ENCODE data around the gene IPPK.

Gene IPPK

DNA sequence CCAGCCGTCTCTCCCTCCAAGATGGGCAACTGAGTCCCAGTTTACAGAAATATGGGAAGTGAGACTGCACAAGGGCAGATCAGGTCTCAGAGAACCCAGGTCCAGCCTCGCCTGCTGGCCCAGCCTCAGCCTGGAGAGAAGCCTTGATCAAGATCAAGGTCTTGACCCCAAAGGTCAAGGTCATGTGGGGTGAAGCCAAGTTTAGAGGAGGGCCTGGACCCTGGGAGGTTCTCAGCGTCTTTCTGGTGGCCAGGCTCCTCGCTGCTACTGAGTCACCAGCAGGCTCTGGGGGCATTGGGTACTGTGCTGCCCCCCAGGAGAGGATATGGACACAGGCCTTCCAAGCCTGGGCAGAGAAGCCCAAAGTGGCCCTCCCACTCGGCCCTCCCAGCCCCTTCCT is 8.8 kb downstream of the IPPK start:
- H3K27ac ChIP-seq = peak overlapping the region in 10 of 21 experiments; percentile 1 to 67 (median 43)
- H3K4me3 ChIP-seq = no peak overlapping the region

DNA sequence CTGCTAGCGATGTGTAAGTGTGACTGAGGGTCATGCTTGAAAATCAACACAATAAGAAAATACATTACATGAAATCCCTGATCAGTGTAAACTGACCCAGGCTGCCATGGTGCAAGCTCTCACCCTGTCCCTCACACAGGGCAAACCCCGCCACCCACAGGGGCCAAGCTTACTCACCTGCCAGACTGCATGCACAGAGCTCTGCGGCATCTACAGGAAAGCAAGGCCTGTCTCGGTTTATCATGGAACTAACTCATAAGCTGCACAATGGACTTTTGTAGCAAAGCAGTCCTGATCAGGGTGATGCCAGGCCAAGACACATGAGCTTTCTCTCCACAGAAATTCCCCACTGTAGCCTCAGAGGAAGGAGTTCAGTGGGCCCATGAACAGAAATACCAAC is 9.7 kb downstream of the IPPK start:
- Histone ChIP-seq H3K4me3 (no peak overlapping the region), H3K27ac (peak overlapping the region in 8 of 21 experiments; percentile 12 to 67 (median 24))

DNA sequence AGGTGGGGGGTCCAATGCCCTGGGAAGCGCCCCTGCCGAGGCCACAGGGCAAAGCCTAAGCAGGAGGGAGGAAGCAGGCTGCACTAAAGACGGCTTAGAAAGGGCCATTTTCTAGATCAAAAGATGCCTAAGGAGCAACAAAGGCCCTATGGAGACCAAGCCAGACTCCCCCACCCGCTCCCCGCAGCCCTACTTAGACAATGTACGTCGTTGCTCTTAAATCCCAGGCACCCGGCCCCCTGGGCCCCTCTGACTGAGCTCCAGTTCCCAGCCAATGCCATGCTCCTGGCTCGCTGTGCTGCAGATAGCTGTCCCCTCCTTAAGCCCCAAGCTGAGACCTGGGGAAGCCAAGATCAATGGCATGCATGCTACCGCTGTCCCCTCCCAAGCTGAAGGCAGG is 10.3 kb downstream of the IPPK start:
- Histone ChIP-seq H3K4me3 (no peak overlapping the region), H3K27ac (peak overlapping the region in 7 of 21 experiments; percentile 7 to 47 (median 20))

DNA sequence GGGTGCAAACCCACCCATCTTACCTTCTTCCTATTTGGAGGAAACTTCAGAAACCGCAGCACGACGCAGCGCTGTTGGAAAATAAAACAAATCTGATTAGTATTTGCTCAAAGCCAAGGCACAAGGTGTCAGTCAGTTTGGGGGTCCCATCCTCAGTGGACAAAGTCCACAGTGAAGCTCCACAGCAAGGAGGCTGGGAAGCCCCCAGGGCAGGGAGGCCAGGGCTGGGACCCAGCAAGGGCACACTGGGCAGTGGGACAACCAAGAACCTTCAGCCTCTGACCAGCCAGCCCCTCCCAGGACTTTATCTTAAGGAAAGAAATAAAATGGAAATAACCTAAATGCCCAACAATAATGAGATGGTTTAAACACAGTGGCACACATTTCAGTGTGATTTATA is 11.3 kb downstream of the IPPK start:
- Histone ChIP-seq H3K4me3 (no peak overlapping the region), H3K27ac (peak overlapping the region in 8 of 21 experiments; percentile 17 to 93 (median 83))

DNA sequence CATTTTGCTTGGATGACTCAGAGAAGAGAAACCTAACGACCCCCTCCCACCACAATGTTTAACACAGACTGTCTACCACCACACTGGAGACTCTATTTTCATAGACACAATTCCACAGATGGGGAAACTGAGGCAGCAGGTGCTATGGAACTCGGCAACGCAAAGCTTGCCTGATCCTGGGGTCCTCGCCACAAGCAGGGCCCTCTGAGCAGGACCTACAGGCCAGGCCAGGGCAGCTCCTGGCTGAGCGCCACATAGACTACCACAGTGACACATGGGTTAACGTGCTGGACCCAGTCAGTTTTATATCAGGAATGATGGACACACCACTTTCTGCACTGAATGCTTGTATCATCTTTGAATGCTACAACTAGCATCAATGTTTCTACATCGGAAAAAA is 11.8 kb downstream of the IPPK start:
- H3K27ac ChIP-seq = peak overlapping the region in 14 of 21 experiments; percentile 30 to 93 (median 83)

DNA sequence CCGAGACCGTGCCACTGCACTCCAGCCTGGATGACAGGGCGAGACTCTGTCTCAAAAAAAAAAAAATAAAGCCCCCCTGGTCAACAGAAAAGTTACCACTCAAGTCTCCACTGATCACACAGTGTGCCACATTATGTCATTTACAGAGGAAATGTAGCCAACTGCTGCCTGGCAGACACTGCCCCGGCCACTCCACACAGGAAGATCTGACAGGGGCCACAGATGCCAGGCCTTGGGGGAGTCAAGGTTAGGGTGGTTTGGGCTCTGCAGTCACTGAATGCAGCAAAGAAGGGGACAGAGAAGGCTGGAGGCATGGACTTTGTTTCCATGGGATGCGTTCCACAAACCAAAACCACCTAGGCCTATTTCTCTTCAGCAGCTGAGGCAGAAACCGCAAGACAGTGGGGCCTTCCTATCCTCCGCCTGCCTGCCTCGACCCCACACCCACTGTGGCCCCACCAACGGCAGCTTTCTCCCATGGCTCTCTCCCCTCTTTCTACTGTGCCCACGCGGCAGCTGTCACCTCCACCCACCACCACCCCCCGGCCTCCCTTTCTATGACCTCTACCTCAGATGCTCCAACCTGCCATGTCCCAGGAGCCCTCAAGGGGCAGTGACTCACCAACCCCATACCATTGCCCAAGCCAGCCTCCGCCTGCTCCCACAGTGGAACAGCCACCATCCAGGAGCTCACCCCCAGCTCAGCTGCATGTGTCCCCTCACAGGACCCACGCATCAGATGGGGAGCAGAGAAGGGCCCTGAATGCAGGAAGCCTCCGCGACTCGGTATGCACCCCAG is 12.4 kb downstream of the IPPK start:
- peak overlapping the region in 16 of 21 experiments; percentile 37 to 93 (median 86) for H3K27ac ChIP-seq
- H3K4me3 ChIP-seq = no peak overlapping the region

More for the DNA sequence above, 11.8 kb downstream of the IPPK start:
- H3K4me3 ChIP-seq = no peak overlapping the region

DNA sequence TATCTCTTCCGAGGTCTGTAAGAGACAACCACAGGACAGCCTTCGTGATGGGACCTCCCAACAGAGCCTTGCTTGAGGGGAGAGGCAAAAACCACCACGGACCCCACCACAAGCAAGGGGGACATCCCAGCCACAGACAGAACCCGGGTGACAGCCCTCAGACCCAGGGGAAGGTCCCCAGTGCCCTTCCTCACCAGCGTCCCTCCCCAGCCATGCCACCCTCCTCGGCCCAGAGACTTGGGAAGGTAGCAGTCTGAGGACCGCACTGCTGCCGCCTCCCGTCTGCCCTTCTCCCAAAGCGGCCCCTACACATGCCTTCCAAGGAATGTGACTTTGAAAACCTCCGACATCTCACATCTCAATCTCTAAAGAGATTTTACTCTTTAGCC is 13.4 kb downstream of the IPPK start:
- no peak overlapping the region for H3K4me3 ChIP-seq
- H3K27ac ChIP-seq = peak overlapping the region in 20 of 21 experiments; percentile 34 to 93 (median 85)

DNA sequence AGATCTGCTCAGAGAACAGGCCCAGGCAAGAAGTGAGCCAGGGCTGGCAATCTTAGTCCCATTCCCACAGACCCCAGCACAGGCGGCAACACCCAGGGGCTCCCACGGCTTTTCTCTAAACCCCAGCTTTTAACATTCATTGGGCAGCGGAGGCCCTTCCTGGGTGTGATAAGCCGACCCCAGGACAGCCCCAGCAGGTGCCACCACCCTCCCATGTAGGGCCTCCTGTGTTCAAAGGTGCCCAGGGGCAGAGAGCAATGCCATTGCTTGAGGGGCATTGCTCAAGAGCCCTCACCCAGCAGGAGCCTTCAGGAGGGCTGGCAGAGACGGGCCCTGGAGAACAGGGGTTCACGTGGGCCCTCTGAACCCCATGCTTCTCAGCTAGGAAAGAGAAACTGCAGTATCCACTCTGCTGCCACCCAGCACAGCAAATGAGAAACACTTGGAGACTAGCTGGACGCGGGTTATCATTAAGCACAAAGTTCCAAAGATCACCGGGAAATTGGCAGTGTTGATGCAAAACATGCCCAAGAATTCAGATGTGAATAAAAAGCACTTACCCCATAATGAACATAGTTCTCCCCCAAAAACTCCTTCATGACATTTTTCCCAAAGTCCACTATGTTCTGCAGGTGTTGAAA is 13.9 kb downstream of the IPPK start:
- Histone ChIP-seq H3K27ac (peak overlapping the region in 20 of 21 experiments; percentile 34 to 93 (median 85)), H3K4me3 (no peak overlapping the region)

DNA sequence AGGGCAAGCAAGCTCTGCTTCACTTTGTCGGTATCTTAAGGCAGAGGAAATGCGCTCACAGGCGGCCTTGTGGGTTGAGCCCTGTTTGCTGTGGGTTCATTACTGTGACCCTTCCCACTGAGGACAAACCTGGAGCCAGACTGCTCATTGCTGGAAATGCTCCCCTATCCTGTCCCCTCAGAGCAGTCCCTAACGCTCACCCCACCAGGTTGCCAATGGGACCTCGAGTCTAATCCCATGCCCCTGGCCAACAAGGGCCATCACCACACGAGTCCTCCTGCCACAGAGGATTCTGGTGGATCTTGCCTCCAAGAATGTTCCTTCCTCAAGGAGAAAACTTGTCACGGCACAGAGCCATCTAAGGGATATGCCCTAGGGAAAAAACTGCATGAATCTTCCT is 14.6 kb downstream of the IPPK start:
- peak overlapping the region in 20 of 21 experiments; percentile 21 to 93 (median 85) for H3K27ac ChIP-seq
- no peak overlapping the region for H3K4me3 ChIP-seq

DNA sequence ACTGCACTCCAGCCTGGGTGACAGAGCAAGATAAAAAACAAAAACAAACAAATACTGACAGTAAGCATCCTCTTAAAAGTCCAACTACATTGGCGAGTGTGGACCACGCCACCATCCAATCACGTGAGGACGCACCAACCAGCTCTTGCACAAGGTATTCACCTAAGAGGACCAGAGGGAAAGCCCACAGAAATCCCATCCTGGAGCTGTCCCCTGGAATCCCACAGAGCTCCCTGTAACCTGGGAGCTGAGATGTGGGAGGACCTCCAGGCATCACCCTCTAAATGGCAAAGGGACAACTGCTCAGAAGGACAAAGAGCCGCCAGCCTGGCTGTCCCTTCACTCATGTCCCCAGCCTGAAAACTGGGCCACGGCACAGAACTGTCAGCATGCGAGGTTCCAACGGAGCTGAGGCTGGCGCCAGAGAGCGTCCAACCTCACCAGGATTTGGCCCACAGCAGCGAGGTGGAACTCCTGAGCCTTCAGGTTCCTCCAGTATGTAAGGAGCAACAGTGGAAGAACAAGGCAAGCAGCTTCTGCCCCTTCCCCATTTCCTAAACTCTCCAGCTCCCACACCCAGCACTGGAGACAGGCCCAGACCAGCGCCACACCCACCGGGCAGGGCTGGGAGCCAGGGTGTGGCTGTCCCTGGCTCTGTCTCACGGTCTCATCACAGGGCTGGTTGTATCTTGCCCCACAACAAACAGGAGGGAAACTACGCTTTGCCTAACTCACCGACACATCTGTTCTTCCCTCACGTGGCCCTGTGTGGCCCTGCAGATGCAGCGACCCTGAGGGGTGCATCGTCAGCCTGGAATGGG is 15.2 kb downstream of the IPPK start:
- Histone ChIP-seq H3K27ac (peak overlapping the region in 20 of 21 experiments; percentile 21 to 93 (median 86)), H3K4me3 (no peak overlapping the region)

DNA sequence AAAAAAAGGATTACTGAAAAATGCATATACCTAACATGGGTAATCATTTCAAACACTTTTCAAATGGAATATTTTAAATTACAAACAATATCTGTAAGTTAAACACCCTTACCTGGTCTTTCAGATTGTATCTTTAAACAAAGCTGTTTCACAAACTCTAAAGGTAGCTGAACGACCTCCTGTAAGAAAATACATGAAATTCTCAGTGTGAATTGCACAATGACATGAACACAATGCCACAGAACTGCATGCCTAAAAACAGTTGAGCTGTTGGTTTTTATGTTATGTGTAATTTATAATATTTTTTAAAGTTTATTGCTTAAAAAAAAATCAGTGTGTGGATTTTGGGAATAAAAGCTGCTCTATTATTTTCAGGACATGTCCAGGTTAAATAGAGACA is 17.5 kb downstream of the IPPK start:
- Histone ChIP-seq H3K4me3 (no peak overlapping the region), H3K27ac (peak overlapping the region in 19 of 21 experiments; percentile 45 to 93 (median 85))

DNA sequence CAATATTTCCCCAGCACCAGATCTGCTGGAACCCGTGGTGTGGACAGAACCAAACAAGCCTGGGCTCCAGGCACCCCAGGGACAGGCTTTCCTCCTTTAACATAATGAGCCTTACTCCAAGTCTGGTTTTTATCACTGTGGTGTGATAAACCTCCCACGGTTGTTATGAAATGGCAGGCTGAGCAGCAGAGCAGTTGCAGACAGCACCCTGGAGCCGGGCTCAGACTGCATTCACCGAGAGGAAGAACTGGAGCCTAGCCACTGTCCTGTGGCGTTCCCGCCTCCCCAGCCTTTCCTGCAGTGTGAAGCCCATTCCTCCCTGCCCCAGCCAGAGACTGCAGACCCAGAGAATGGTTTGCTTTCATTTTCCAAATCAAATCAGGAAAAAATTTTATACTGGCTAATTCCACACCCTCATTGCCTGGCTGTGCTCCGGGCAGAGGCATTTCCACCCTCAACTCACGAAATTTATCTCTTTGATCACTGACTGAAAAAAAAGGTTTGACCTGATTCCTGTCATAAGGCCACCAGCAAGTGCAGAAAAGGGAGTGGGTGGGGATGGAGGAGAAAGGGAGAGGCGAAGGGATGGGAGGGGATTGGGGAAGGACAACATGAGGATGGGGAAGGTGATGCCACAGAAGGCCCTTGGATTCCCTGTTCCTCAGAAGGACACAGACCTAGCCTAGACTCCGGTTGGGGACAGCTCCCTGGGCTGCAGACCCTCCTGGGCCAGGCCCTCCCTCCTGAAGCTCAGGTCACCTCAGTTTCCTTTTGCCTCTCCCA is 18.9 kb downstream of the IPPK start:
- H3K4me3 ChIP-seq = no peak overlapping the region
- peak overlapping the region in 20 of 21 experiments; percentile 31 to 93 (median 76) for H3K27ac ChIP-seq

DNA sequence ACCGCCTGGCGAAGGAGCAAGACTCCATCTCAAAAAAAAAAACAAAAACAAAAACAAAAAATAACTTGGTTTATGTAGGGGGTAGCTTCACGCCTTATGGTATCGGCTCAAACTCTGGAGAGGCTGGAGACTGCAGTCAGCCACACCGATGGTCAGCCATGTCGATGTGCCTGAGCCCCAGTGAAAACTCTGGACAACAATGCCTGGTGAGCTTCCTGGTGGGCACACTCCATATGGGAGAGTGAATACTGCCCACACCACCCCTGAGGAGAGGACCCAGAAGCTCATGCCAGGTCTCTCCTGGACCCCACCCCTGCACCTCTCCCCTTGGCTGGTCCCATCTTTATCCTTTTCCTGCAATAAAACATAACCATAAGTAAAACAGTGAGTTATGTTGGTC is 19.6 kb downstream of the IPPK start:
- H3K4me3 ChIP-seq = no peak overlapping the region
- H3K27ac ChIP-seq = peak overlapping the region in 20 of 21 experiments; percentile 31 to 93 (median 74)

DNA sequence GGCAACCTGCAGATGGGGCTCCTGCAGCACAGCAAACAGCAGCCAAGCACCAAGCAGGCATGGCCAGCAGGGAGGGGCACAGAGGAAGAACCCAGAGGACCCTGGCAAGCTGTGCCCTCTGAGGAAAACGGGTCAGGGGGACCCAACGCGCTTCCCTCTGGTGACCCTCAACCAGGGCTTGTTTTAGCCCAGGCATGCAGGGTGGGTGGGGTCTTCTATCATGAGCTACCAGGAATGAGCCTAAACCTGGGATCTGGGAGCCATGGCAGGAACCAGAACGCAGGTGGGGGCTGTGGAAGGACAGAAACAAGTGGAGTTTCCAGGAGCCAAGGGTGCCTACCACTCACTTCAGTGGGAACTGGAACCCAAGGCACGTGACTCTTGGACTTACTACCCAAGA is 20.9 kb downstream of the IPPK start:
- H3K4me3 ChIP-seq = no peak overlapping the region
- peak overlapping the region in 11 of 21 experiments; percentile 7 to 80 (median 43) for H3K27ac ChIP-seq

DNA sequence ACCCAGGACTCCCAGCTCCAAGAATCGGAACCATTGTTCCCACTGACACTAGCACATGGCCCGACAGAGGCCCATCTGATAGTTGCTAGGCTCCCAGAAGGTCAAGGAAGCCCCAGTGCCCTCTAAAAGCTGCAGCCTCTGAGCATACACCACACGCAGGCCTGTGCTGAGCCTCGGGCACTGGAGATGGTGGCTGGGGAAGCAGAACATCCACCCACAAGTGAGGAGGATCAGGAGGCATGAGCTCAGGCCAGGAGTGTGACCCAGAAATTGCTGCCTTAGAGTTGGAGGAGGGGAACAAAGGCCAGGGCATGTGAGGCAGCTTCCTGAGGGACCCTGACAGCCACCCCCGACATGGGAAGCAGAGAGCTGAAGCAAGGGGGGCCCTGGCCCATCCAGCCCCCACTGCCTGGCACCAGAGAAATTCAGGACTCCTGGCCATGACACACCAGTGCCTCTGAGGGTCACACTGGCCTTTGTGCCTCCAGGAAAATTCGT is 21.4 kb downstream of the IPPK start:
- H3K27ac ChIP-seq = peak overlapping the region in 10 of 21 experiments; percentile 9 to 80 (median 44)
- H3K4me3 ChIP-seq = no peak overlapping the region

DNA sequence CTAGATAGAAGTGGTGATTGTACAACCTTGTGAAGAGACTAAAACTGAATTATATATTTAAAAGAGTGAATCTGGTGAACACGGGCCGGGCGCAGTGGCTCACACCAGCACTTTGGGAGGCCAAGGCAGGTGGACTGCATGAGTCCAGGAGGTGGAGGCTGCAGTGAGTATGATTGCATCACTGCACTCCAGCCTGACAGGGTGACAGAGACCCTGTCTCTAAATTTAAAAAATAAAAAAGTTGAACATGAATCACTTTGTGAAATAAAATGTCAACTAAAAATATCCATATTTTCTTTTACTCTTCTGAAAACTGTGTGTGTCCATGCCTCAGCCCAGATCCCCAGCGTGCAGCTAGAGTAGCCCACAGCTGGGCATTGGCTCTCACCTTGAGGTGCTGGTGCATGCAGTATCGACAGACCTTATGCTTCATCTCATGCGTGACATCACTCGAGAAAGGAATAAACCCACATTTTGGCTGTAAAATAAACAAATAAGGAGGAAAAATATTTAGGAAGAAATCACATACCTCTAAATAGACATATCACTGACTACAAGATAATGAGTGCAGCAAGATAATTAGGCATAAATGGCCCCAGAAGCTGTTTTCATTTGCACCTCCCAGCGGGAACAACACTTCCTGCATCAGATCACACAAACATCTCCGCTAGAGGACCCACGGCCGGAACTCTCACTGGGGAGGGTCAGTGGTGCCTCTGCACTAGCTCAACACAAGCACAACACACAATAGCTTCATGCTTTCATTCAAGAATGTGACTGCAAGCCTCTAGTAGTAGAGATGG is 22.1 kb downstream of the IPPK start:
- peak overlapping the region in 4 of 21 experiments; percentile 41 to 80 (median 48) for H3K27ac ChIP-seq
- no peak overlapping the region for H3K4me3 ChIP-seq

DNA sequence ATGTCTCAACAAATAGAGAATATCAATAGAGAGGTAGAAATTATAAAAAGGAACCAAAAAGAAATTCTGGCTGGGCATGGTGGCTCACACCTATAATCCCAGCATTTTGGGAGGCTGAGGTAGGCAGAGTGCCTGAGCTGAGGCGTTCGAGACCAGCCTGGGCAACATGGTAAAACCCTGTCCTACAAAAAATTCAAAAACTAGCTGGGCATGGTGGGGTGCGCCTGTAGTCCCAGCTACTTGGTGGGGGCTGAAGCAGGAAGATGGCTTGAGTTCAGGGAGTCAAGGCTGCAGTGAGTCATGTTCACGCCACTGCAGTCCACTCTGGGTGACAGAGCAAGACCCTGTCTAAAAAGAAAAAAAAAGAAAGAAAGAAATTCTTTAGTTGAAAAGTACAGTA is 24.9 kb downstream of the IPPK start:
- H3K4me3 ChIP-seq = no peak overlapping the region
- H3K27ac ChIP-seq = peak overlapping the region in 2 of 21 experiments; percentile 35 to 40

DNA sequence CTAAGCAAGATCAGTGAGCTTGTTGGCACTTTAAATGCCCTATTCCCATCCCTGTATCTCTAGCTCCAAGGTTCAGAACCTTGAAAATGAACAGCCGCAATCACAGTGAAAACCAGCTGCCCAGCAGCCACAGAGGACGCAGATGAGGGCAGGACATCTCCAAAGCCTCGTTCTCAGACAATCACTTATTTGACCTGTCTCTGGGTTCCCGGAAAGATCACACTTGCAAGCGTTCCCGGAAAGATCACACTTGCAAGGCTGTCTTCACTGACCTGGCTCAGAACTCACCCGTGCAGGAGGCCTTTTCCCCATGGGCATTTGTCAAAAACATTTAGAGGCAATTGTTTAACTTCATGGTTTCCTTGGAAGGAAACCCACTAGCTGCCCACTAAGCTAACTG is 25.7 kb downstream of the IPPK start:
- Histone ChIP-seq H3K4me3 (no peak overlapping the region), H3K27ac (peak overlapping the region in 1 of 21 experiments; percentile 35)

All from skin epidermis (tissue), 12 donors.